Measurements from ENCODE around the gene IGFBP7.
A peak's percentile ranks its signal among the peaks of the same experiment; 100 is the strongest.

The IGFBP7 gene

GRCh38 chr4:57109847-57110639 is at the start of gene IGFBP7:
Gene IGFBP7 (minus strand): TSS chr4:57110385. CDS start chr4:57110351, 34 bp downstream.
- Histone ChIP-seq H3K36me3 (ENCODE audit: insufficient read depth, low read length) (peaks cover 15% of the 10 kb centered on the region), H3K4me1 (ENCODE audit: control insufficient read depth, insufficient read depth, low read length, unreplicated experiment) (peaks cover 25% of the 10 kb centered on the region), H2AFZ (ENCODE audit: low read length, unreplicated experiment) (peak within 1 kb of the TSS; percentile 96), H3K27ac (ENCODE audit: low read depth, low read length) (peak within 1 kb of the TSS; percentile 96), H3K4me3 (ENCODE audit: low read depth, low read length) (peak within 1 kb of the TSS; percentile 95), H3K79me2 (ENCODE audit: control insufficient read depth, insufficient read depth, low read length, unreplicated experiment) (peaks cover 47% of the 10 kb centered on the region), H3K27me3 (ENCODE audit: insufficient read depth, low read length) (no peaks in the 10 kb centered on the region)

GRCh38 chr4:57159866-57160265 is 49.7 kb upstream of the IGFBP7 start:
- Histone ChIP-seq H3K79me2 (ENCODE audit: control insufficient read depth, insufficient read depth, low read length, unreplicated experiment) (no peaks in the 10 kb centered on the region), H3K4me3 (ENCODE audit: low read depth, low read length) (no peak overlapping the region), H3K27ac (ENCODE audit: low read depth, low read length) (no peak overlapping the region), H3K36me3 (ENCODE audit: insufficient read depth, low read length) (no peaks in the 10 kb centered on the region), H3K27me3 (ENCODE audit: insufficient read depth, low read length) (peaks cover 6% of the 10 kb centered on the region), H2AFZ (ENCODE audit: low read length, unreplicated experiment) (no peak overlapping the region), H3K4me1 (ENCODE audit: control insufficient read depth, insufficient read depth, low read length, unreplicated experiment) (peaks cover 7% of the 10 kb centered on the region)

- Histone ChIP-seq H3K4me3 (ENCODE audit: low read depth, low read length) (no peak overlapping the region), H3K79me2 (ENCODE audit: control insufficient read depth, insufficient read depth, low read length, unreplicated experiment) (no peaks in the 10 kb centered on the region), H2AFZ (ENCODE audit: low read length, unreplicated experiment) (no peak overlapping the region), H3K4me1 (ENCODE audit: control insufficient read depth, insufficient read depth, low read length, unreplicated experiment) (peaks cover 7% of the 10 kb centered on the region), H3K36me3 (ENCODE audit: insufficient read depth, low read length) (no peaks in the 10 kb centered on the region), H3K27ac (ENCODE audit: low read depth, low read length) (no peak overlapping the region), H3K27me3 (ENCODE audit: insufficient read depth, low read length) (no peaks in the 10 kb centered on the region)
Measured at GRCh38 chr4:57158762-57159161, 48.6 kb upstream of the IGFBP7 start.

GRCh38 chr4:57158221-57158620 is 48.0 kb upstream of the IGFBP7 start:
- Histone ChIP-seq H2AFZ (ENCODE audit: low read length, unreplicated experiment) (no peak overlapping the region), H3K27ac (ENCODE audit: low read depth, low read length) (no peak overlapping the region), H3K36me3 (ENCODE audit: insufficient read depth, low read length) (no peaks in the 10 kb centered on the region), H3K27me3 (ENCODE audit: insufficient read depth, low read length) (no peaks in the 10 kb centered on the region), H3K4me3 (ENCODE audit: low read depth, low read length) (no peak overlapping the region), H3K4me1 (ENCODE audit: control insufficient read depth, insufficient read depth, low read length, unreplicated experiment) (peaks cover 5% of the 10 kb centered on the region), H3K79me2 (ENCODE audit: control insufficient read depth, insufficient read depth, low read length, unreplicated experiment) (no peaks in the 10 kb centered on the region)

GRCh38 chr4:57157596-57158137 is 47.5 kb upstream of the IGFBP7 start:
- no peaks in the 10 kb centered on the region for H3K36me3 ChIP-seq (ENCODE audit: insufficient read depth, low read length)
- H2AFZ ChIP-seq (ENCODE audit: low read length, unreplicated experiment) = no peak overlapping the region
- H3K4me3 ChIP-seq (ENCODE audit: low read depth, low read length) = no peak overlapping the region
- no peaks in the 10 kb centered on the region for H3K27me3 ChIP-seq (ENCODE audit: insufficient read depth, low read length)
- no peaks in the 10 kb centered on the region for H3K4me1 ChIP-seq (ENCODE audit: control insufficient read depth, insufficient read depth, low read length, unreplicated experiment)
- H3K79me2 ChIP-seq (ENCODE audit: control insufficient read depth, insufficient read depth, low read length, unreplicated experiment) = no peaks in the 10 kb centered on the region
- H3K27ac ChIP-seq (ENCODE audit: low read depth, low read length) = no peak overlapping the region

- no peak overlapping the region for H2AFZ ChIP-seq (ENCODE audit: low read length, unreplicated experiment)
- H3K4me1 ChIP-seq (ENCODE audit: control insufficient read depth, insufficient read depth, low read length, unreplicated experiment) = no peaks in the 10 kb centered on the region
- no peaks in the 10 kb centered on the region for H3K79me2 ChIP-seq (ENCODE audit: control insufficient read depth, insufficient read depth, low read length, unreplicated experiment)
- no peaks in the 10 kb centered on the region for H3K27me3 ChIP-seq (ENCODE audit: insufficient read depth, low read length)
- no peak overlapping the region for H3K27ac ChIP-seq (ENCODE audit: low read depth, low read length)
- H3K4me3 ChIP-seq (ENCODE audit: low read depth, low read length) = no peak overlapping the region
- no peaks in the 10 kb centered on the region for H3K36me3 ChIP-seq (ENCODE audit: insufficient read depth, low read length)
Measured at GRCh38 chr4:57156242-57156990, 46.2 kb upstream of the IGFBP7 start.

GRCh38 chr4:57154926-57155325 is 44.7 kb upstream of the IGFBP7 start:
- no peak overlapping the region for H2AFZ ChIP-seq (ENCODE audit: low read length, unreplicated experiment)
- H3K27me3 ChIP-seq (ENCODE audit: insufficient read depth, low read length) = no peaks in the 10 kb centered on the region
- H3K27ac ChIP-seq (ENCODE audit: low read depth, low read length) = no peak overlapping the region
- H3K36me3 ChIP-seq (ENCODE audit: insufficient read depth, low read length) = no peaks in the 10 kb centered on the region
- H3K4me3 ChIP-seq (ENCODE audit: low read depth, low read length) = no peak overlapping the region
- H3K4me1 ChIP-seq (ENCODE audit: control insufficient read depth, insufficient read depth, low read length, unreplicated experiment) = no peaks in the 10 kb centered on the region
- no peaks in the 10 kb centered on the region for H3K79me2 ChIP-seq (ENCODE audit: control insufficient read depth, insufficient read depth, low read length, unreplicated experiment)

- Histone ChIP-seq H3K36me3 (ENCODE audit: insufficient read depth, low read length) (no peaks in the 10 kb centered on the region), H3K79me2 (ENCODE audit: control insufficient read depth, insufficient read depth, low read length, unreplicated experiment) (no peaks in the 10 kb centered on the region), H2AFZ (ENCODE audit: low read length, unreplicated experiment) (no peak overlapping the region), H3K4me3 (ENCODE audit: low read depth, low read length) (no peak overlapping the region), H3K4me1 (ENCODE audit: control insufficient read depth, insufficient read depth, low read length, unreplicated experiment) (peaks cover 1% of the 10 kb centered on the region), H3K27me3 (ENCODE audit: insufficient read depth, low read length) (no peaks in the 10 kb centered on the region), H3K27ac (ENCODE audit: low read depth, low read length) (no peak overlapping the region)
Measured at GRCh38 chr4:57154191-57154590, 44.0 kb upstream of the IGFBP7 start.

GRCh38 chr4:57153207-57153606 is 43.0 kb upstream of the IGFBP7 start:
- no peak overlapping the region for H2AFZ ChIP-seq (ENCODE audit: low read length, unreplicated experiment)
- H3K27me3 ChIP-seq (ENCODE audit: insufficient read depth, low read length) = no peaks in the 10 kb centered on the region

GRCh38 chr4:57151481-57151880 is 41.3 kb upstream of the IGFBP7 start:
- H3K36me3 ChIP-seq (ENCODE audit: insufficient read depth, low read length) = no peaks in the 10 kb centered on the region
- no peak overlapping the region for H2AFZ ChIP-seq (ENCODE audit: low read length, unreplicated experiment)
- no peak overlapping the region for H3K4me3 ChIP-seq (ENCODE audit: low read depth, low read length)
- H3K27me3 ChIP-seq (ENCODE audit: insufficient read depth, low read length) = no peaks in the 10 kb centered on the region
- H3K4me1 ChIP-seq (ENCODE audit: control insufficient read depth, insufficient read depth, low read length, unreplicated experiment) = peaks cover 22% of the 10 kb centered on the region
- no peak overlapping the region for H3K27ac ChIP-seq (ENCODE audit: low read depth, low read length)
- H3K79me2 ChIP-seq (ENCODE audit: control insufficient read depth, insufficient read depth, low read length, unreplicated experiment) = no peaks in the 10 kb centered on the region

More at GRCh38 chr4:57153207-57153606, 43.0 kb upstream of the IGFBP7 start:
- H3K4me1 ChIP-seq (ENCODE audit: control insufficient read depth, insufficient read depth, low read length, unreplicated experiment) = peaks cover 11% of the 10 kb centered on the region
- H3K79me2 ChIP-seq (ENCODE audit: control insufficient read depth, insufficient read depth, low read length, unreplicated experiment) = no peaks in the 10 kb centered on the region
- no peak overlapping the region for H3K27ac ChIP-seq (ENCODE audit: low read depth, low read length)
- no peak overlapping the region for H3K4me3 ChIP-seq (ENCODE audit: low read depth, low read length)
- no peaks in the 10 kb centered on the region for H3K36me3 ChIP-seq (ENCODE audit: insufficient read depth, low read length)
